Hematopoietic multipotent progenitor cell treated with erythropoietin and hydrocortisone succinate and interleukin-3 and kit ligand, for 17 days (in vitro differentiated cells): ENCODE results near the gene LRRTM4.
"Not testable (repeated sequence)": the region's sequence is repeated elsewhere in the genome, so short reads cannot be mapped to it uniquely, and the experiment has no call there.

Experiments
- DNase-seq: peaks from one replicate; pipeline ENCODE4 v3.0.0-alpha.2; 2015; ENCODE audit warnings: low spot score

The LRRTM4 gene

GRCh38 chr2:76737607-76738006 lies 784.6 kb downstream of the LRRTM4 start:
- DNase-seq, result no peak

GRCh38 chr2:76733736-76734135 lies 788.4 kb downstream of the LRRTM4 start:
- DNase-seq, result no peak

GRCh38 chr2:76731157-76731556 lies 791.0 kb downstream of the LRRTM4 start:
- DNase-seq, result no peak

GRCh38 chr2:76730021-76730420 lies 792.2 kb downstream of the LRRTM4 start:
- DNase-seq, result no peak

GRCh38 chr2:76721226-76721625 lies 801.0 kb downstream of the LRRTM4 start:
- no peak for DNase-seq

GRCh38 chr2:76713312-76713711 lies 808.9 kb downstream of the LRRTM4 start:
- DNase-seq, result no peak

- no peak for DNase-seq
Observed at GRCh38 chr2:76711490-76711889, 810.7 kb downstream of the LRRTM4 start.

GRCh38 chr2:76700894-76701293 lies 821.3 kb downstream of the LRRTM4 start:
- no peak for DNase-seq

- DNase-seq, result not testable (repeated sequence)
Observed at GRCh38 chr2:76697998-76698713, 824.0 kb downstream of the LRRTM4 start.
